ENCODE data around the gene CDC42BPB. TPM values are rescaled to one million over a fixed set of nuclear protein-coding genes. Genes with fewer than 3 reads are reported as not detected.

CDC42BPB gene
- total RNA-seq, 2 experiments from 2014 or later, result 0.13 to 0.16 TPM

DNA sequence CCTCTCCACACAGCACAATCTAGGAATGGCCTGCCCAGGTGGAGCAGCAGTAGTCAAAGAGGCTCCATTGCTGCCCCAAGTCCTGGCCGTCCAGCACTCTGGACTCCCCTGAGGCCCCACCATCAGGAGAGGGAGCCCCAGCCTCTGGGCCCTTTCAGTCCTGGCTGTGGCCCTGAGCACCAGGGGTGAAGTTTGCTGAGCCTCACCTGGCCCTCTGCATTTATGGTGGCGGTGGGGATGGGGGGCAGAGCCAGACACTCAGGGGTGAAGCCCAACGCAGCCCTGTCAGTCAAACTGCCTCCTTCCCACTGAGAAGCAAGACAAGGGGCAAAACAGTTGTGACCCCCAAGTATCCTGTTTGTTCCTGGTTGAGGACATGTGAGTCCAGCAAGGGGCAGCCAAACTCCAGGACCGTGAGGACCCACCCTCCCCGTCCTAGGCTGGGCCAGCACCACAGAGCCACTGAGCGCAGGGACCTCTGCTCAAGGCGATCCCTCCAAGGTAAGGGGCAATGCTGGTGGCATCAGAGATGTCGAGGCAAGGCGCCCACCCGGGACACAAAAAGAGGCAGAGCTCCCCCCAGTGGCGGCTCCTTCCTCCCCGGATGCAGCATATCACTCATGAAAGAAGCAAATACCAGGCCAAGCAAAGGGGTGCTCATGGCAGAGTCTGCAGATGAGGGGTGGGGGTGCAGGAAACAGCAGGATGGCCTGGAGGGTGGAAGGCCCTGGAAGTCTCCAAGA lies 139.7 kb downstream of the CDC42BPB start:
- Mint-ChIP-seq H3K4me1 (ENCODE audit: low read depth) (peaks cover 9% of the 10 kb centered on the region), H3K27ac (peak overlapping the region; percentile 56), H3K27me3 (ENCODE audit: low read depth) (no peaks in the 10 kb centered on the region), H3K36me3 (ENCODE audit: low read depth) (no peaks in the 10 kb centered on the region), H3K4me3 (no peak overlapping the region), H3K9me3 (ENCODE audit: insufficient read depth) (no peaks in the 10 kb centered on the region)
- ChIA-PET CTCF (interaction anchor here (1.0 to 3.2 kb wide), 4 partner anchors 18 to 223 kb away, joined by 3 to 30 read pairs (median 7); no protein-coding TSS in a partner anchor), POLR2A (no interaction called here)
- peak; percentile 50 for ATAC-seq
- peak; percentile 77 for DNase-seq

DNA sequence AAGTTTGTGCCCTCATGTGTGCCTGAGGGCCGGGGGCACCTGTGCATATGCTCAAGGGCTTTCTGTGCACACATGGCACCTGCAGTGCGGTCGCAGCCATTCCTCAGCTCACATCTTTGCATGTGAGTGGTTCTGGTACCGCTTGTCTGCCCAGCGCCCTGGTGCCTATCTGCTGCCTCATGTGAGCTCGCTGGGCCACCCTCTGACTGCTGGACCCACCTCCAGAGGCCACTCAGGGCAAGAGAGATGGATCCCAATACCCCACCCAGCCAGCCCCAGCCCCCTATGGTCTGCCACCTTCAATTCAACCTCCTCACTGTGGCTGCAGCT lies 140.3 kb downstream of the CDC42BPB start:
- ChIA-PET POLR2A (no interaction called here), CTCF (interaction anchor here (0.6 to 3.2 kb wide), 4 partner anchors 28 to 392 kb away, joined by 3 to 30 read pairs (median 7); no protein-coding TSS in a partner anchor)
- DNase-seq (no peak), ATAC-seq (no peak)
- Mint-ChIP-seq H3K4me3 (no peak overlapping the region), H3K4me1 (ENCODE audit: low read depth) (peaks cover 9% of the 10 kb centered on the region), H3K27ac (peak overlapping the region; percentile 56), H3K9me3 (ENCODE audit: insufficient read depth) (no peaks in the 10 kb centered on the region), H3K27me3 (ENCODE audit: low read depth) (no peaks in the 10 kb centered on the region), H3K36me3 (ENCODE audit: low read depth) (no peaks in the 10 kb centered on the region)

DNA sequence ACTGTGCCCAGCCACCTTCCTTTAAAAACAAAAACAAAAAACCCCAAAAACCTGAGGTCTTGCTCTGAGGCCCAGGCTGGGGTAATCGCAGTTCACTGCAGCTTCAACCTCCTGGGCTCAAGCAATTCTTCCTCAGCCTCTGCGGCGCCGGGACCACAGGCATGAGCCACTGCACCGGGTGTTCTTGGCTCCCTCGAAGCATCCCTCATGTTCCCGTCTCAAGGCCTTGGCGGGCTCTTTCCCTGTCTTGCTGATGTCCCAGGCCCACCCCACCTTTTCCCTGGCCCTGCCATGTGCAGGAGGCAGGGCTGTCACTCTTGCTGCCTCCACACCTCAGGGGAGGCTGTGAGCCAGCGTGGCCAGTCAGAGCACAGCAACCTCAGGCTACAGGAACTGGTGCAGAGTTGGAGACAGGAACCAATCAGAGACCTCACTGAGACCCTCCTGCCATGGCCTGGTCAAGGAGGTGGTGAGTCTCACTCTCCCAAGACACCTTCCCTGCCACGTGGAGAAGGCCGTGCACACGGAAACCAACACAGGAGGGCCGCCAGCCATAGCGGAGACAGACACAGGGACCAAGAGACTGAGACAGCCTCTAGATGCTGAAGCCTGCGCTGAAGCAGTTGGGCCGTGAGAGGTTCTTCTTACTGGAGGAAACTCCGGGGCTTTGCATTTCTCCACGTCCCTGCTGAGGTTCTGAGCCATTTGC lies 140.8 kb downstream of the CDC42BPB start:
- H3K36me3 Mint-ChIP-seq (ENCODE audit: low read depth), result no peaks in the 10 kb centered on the region
- ChIA-PET CTCF (interaction anchor here (0.6 to 3.2 kb wide), 5 partner anchors 28 to 392 kb away, joined by 3 to 30 read pairs (median 9); no protein-coding TSS in a partner anchor), POLR2A (interaction anchor here (0.7 kb wide), 1 partner anchor 8 kb away, joined by 4 read pairs; no protein-coding TSS in a partner anchor)
- ATAC-seq (no peak), DNase-seq (no peak)
- H3K27me3 Mint-ChIP-seq (ENCODE audit: low read depth), result no peaks in the 10 kb centered on the region
- H3K4me1 Mint-ChIP-seq (ENCODE audit: low read depth), result peaks cover 9% of the 10 kb centered on the region
- H3K4me3 Mint-ChIP-seq, result no peak overlapping the region
- no peaks in the 10 kb centered on the region for H3K9me3 Mint-ChIP-seq (ENCODE audit: insufficient read depth)
- H3K27ac Mint-ChIP-seq, result peak overlapping the region; percentile 30

DNA sequence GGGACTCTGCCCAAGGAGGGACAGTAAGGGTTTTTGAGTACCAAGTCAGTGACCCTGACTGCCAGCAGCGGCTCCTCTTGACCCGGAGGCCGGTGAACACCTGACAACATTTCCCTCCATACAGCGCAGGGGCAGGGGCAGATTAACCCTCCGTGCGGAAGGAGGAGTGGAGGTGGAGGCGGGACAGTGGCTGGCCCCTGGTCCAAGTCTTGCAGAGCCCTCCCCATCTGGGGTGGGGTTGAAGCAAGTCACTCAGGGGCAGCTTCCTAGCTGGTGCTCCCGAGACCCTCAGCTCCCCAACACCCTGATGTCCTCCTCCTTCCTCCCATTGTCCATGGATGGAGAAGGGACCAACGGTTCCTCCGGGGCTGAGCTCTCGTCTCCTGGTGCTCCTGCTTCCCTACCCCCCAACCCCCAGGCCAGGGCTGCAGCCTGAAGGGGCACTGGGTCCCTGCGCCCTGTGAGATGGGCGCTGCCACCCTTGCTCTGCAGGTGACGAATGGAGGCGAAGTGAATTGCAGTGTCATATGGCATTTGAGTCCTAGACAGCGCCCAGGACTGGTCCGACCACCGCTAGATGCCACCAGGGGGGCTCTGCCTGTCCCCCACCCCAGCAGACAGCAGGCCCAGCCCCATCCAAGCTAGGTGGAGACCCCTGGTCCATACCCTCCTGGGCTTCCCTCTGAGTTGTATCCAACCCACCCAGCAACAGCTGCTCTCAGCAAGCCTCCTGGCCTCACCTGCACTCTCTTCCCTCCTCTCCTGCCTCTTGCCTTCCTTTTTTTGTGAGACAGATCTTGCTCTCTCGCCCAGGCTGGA lies 141.8 kb downstream of the CDC42BPB start:
- Mint-ChIP-seq H3K27ac (peak overlapping the region; percentile 12), H3K9me3 (ENCODE audit: insufficient read depth) (no peaks in the 10 kb centered on the region), H3K4me1 (ENCODE audit: low read depth) (peaks cover 9% of the 10 kb centered on the region), H3K27me3 (ENCODE audit: low read depth) (no peaks in the 10 kb centered on the region), H3K36me3 (ENCODE audit: low read depth) (no peaks in the 10 kb centered on the region), H3K4me3 (no peak overlapping the region)
- DNase-seq, result no peak
- ChIA-PET POLR2A (interaction anchor here (0.7 kb wide), 1 partner anchor 9 kb away, joined by 4 read pairs; no protein-coding TSS in a partner anchor), CTCF (interaction anchor here (1.3 to 3.2 kb wide), 2 partner anchors 142 to 221 kb away, joined by 9 to 11 read pairs; no protein-coding TSS in a partner anchor)
- no peak for ATAC-seq

DNA sequence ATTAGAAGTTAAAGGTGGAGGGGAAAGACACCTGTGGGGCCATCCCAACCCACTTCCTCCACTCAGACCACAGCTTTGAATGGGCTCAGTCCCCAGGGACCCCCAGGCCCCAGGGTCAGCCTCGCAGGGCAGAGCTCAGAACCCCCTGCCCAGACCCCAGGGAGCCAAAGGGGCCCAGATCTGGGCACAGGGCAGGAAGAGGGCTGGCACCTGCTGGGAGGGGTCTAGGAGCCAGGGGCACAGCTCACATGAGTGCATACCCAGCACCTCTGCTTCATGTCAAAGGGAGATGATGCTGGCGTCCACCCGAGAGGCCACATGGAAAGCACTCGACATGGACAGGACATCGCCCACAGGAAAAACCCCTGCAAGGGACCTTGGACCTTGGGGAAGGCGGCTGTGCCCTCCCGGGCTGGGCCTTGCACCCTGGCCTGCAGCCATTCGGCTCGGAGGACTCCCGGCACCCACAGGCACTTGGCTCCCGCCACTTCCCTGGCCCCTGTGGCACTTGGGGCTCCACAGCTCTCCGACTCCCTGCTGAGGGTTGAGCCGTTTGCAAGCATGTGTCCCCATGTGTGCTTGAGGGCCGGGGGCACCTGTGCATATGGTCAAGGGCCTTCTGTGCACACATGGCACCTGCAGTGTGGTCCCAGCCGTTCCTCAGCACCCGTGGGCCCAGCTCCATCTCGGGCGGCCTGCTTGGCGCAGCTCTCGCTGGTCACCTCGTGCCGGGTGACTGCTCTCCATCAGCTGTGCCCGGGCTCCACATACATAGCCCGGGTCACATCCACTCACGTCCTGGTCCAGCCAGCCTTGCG lies 142.7 kb downstream of the CDC42BPB start:
- no peaks in the 10 kb centered on the region for H3K36me3 Mint-ChIP-seq (ENCODE audit: low read depth)
- H3K4me1 Mint-ChIP-seq (ENCODE audit: low read depth), result peaks cover 9% of the 10 kb centered on the region
- ChIA-PET CTCF (interaction anchor here (1.3 kb wide), 1 partner anchor 221 kb away, joined by 9 read pairs; no protein-coding TSS in a partner anchor), POLR2A (no interaction called here)
- no peak for ATAC-seq
- no peaks in the 10 kb centered on the region for H3K27me3 Mint-ChIP-seq (ENCODE audit: low read depth)
- DNase-seq, result no peak
- no peaks in the 10 kb centered on the region for H3K9me3 Mint-ChIP-seq (ENCODE audit: insufficient read depth)
- H3K4me3 Mint-ChIP-seq, result no peak overlapping the region
- H3K27ac Mint-ChIP-seq, result no peak overlapping the region

DNA sequence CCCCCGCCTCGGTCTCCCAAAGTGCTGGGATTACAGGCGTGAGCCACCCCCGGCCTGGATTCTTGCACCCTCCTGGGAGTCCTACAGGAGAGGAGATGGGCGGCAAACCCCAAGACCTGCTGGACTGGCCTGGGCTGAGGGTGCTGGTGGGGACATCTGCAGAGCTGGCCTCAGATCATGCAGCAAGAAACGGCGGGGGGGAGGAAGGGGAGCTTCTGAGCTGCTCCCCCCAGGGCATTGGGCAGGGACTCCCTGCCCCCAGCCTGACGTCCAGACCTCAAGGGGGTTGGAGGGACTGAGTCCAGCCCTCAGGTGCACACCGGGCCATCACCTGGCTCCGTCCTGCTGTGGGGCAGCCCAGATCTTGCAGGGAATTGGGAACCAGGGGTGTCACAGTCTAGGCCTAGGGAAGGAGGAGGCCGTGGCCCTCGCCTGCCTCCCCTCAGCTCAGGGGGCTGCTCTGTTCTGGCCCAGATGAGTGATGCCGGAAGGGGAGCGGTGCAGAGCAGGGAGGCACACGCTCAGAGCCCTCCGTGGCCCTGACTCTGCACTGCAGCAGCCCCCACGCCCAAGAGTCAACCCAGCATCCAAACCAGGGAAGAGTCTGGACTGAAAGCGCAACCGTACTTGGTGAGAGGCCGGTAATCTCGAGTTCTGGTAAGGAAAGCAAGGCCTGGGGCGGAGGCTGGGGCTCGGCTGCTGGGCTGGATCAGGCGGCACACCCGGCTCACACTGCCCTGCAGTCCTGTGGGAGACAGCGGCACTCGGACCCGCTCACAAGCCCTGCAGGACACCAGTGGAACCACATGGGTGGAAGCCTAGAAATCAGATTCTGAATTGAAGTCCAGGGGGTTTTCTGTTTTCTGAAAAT lies 143.8 kb downstream of the CDC42BPB start:
- Mint-ChIP-seq H3K27ac (no peak overlapping the region), H3K27me3 (ENCODE audit: low read depth) (no peaks in the 10 kb centered on the region), H3K36me3 (ENCODE audit: low read depth) (no peaks in the 10 kb centered on the region), H3K9me3 (ENCODE audit: insufficient read depth) (no peaks in the 10 kb centered on the region), H3K4me3 (no peak overlapping the region), H3K4me1 (ENCODE audit: low read depth) (peaks cover 9% of the 10 kb centered on the region)
- DNase-seq (no peak), ATAC-seq (no peak)
- CTCF ChIA-PET, result no interaction called here
- POLR2A ChIA-PET, result no interaction called here

DNA sequence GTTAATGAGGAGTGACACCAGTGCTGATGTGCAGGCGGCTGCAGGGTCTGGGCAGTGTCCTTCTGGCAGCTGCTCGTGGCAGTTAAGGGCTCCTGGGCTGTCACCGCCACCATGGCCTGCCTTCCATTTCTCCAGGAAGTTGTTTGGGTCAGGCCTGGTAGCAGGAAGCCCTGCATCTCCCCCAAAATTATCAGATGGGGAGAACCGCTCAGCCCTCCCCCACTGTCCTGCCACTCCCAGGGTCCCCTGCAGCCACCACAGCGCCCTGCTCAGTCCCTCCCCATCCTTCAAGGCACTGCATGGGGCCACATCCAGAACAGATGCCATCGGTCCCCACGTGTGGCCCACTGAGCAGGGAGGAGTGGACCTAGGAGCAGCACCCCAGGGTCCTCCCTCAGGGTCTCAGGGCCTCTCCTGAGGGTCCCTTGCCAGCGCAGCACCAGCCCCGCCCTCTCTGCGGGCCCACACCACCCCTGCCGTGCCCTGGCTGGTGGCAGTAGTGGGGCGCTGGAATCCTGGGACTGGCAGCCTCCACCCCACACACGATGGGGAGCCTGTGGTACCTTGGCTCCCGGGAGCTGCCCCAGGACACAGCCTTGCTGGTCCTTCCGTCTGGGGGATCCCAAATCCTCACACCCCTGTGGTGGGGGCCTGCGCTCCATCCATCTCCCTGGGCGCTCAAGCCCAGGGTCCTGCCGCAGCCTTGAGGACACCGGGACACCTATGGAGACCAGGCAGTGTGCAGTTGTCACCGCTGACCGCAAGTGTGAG lies 145.2 kb downstream of the CDC42BPB start:
- no peaks in the 10 kb centered on the region for H3K36me3 Mint-ChIP-seq (ENCODE audit: low read depth)
- ChIA-PET POLR2A (no interaction called here), CTCF (no interaction called here)
- H3K9me3 Mint-ChIP-seq (ENCODE audit: insufficient read depth), result no peaks in the 10 kb centered on the region
- no peak for ATAC-seq
- H3K4me1 Mint-ChIP-seq (ENCODE audit: low read depth), result peaks cover 4% of the 10 kb centered on the region
- H3K27ac Mint-ChIP-seq, result no peak overlapping the region
- H3K27me3 Mint-ChIP-seq (ENCODE audit: low read depth), result no peaks in the 10 kb centered on the region
- no peak for DNase-seq
- no peak overlapping the region for H3K4me3 Mint-ChIP-seq

DNA sequence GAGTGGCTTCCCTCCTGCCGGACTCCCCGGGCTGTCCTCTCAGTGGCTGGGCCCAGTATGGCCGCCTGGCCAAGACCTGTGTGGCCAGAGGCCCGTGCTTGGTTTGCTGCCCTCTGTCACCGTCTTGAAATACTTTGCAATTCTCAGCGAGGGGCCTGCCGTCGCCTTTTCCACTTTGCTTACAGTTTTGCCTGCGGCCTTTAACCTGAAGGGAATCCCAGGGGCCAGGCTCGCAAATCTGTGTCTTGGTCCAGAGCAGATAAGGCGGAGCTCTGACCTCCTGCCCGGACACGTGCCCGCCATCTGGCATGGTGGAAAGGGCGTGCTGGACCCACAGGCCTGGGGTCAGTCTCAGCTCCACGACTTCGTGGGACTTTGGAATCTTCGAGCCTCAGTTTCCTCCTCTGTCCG lies 145.8 kb downstream of the CDC42BPB start:
- Mint-ChIP-seq H3K36me3 (ENCODE audit: low read depth) (peaks cover 2% of the 10 kb centered on the region), H3K4me3 (no peak overlapping the region), H3K27me3 (ENCODE audit: low read depth) (no peaks in the 10 kb centered on the region), H3K27ac (no peak overlapping the region), H3K4me1 (ENCODE audit: low read depth) (peaks cover 2% of the 10 kb centered on the region), H3K9me3 (ENCODE audit: insufficient read depth) (no peaks in the 10 kb centered on the region)
- CTCF ChIA-PET, result no interaction called here
- ATAC-seq (no peak), DNase-seq (no peak)
- POLR2A ChIA-PET, result no interaction called here

DNA sequence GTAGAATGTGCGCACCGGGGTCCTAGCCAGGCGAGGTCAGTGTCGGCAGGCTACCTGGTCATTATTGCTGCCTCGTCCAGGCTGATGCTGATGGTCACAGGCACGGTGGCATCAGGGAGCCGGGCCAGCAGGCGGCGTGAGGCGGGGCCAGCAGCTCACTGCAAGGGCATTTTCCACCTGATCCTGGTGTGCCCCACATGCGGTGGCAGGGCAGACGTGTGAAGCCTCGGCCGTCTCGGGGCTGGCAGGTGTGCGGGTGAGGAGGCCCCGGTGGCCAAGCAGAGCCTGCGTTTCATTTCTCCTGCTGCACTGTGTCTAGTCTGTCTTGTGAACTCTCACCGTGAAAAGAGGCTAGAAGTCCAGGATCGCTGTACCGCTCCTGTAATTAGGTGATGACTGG lies 146.9 kb downstream of the CDC42BPB start:
- ATAC-seq, result no peak
- H3K27me3 Mint-ChIP-seq (ENCODE audit: low read depth), result no peaks in the 10 kb centered on the region
- H3K9me3 Mint-ChIP-seq (ENCODE audit: insufficient read depth), result no peaks in the 10 kb centered on the region
- H3K27ac Mint-ChIP-seq, result no peak overlapping the region
- no peak for DNase-seq
- no peaks in the 10 kb centered on the region for H3K4me1 Mint-ChIP-seq (ENCODE audit: low read depth)
- CTCF ChIA-PET, result no interaction called here
- H3K36me3 Mint-ChIP-seq (ENCODE audit: low read depth), result peaks cover 7% of the 10 kb centered on the region
- POLR2A ChIA-PET, result no interaction called here
- H3K4me3 Mint-ChIP-seq, result no peak overlapping the region

DNA sequence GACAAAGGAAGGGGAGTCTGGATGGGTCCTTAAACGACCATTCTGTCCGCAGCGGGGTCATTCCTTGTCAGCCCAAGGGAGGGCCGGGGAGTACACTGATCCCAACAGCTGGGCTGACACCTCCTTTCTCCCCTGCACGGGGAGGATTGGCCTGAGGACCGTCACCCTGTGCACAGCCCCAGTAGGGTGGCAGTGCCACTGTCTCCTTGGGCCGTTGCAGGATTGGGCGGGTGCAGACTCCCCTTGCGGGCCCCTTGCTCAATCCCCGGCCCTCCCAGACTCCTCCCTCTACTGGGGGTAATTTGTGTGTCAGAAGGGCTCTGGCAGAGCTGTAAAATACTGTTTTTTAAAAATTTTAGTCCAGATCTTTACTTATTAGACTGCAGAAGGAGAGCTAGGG lies 147.4 kb downstream of the CDC42BPB start:
- ATAC-seq (no peak), DNase-seq (no peak)
- no peaks in the 10 kb centered on the region for H3K9me3 Mint-ChIP-seq (ENCODE audit: insufficient read depth)
- no peak overlapping the region for H3K4me3 Mint-ChIP-seq
- no peak overlapping the region for H3K27ac Mint-ChIP-seq
- ChIA-PET CTCF (interaction anchor here (1.7 kb wide), 1 partner anchor 215 kb away, joined by 5 read pairs; no protein-coding TSS in a partner anchor), POLR2A (no interaction called here)
- peaks cover 12% of the 10 kb centered on the region for H3K36me3 Mint-ChIP-seq (ENCODE audit: low read depth)
- no peaks in the 10 kb centered on the region for H3K4me1 Mint-ChIP-seq (ENCODE audit: low read depth)
- H3K27me3 Mint-ChIP-seq (ENCODE audit: low read depth), result no peaks in the 10 kb centered on the region

Data from activated CD8-positive, alpha-beta T cell treated with anti-CD3 and anti-CD28 coated beads, Interleukin-2, amount 10 ng/mL, durations not matched to agents 7 days and 5 days (primary cell).